CD8-positive, alpha-beta memory T cell (primary cell): ENCODE results near the gene PLEKHG7. TPM values are rescaled to one million over a fixed set of nuclear protein-coding genes. Genes with fewer than 3 reads are reported as not detected.

Experiments used
- CTCF ChIA-PET: fragments of 350-600 bp; sonication (Branson Sonifier 250); formaldehyde crosslinking; loops from one replicate; lab custom pipeline; 2021; ENCODE audit warnings: antibody characterized with exemption; lab: Charles Lee
- POLR2A ChIA-PET: fragments of 350-600 bp; sonication (Branson Sonifier 250); formaldehyde crosslinking; loops from one replicate; lab custom pipeline; 2021; ENCODE audit warnings: antibody characterized with exemption; lab: Charles Lee
- DNase-seq, 5 donors: peaks; one replicate each; pipeline versions ENCODE4 v3.0.0 to v3.0.0-alpha.2; 2020 to 2022; ENCODE audit warnings: mixed read lengths in 1 of 5
- H3K27ac ChIP-seq: one replicate; pipeline ENCODE4 v1.7.0; 2013; ENCODE audit warnings: low read depth, mild to moderate bottlenecking, low read length, moderate library complexity
- H3K27me3 ChIP-seq: 2 replicates; pipeline ENCODE4 v1.7.0; 2013; ENCODE audit warnings: low read length, mild to moderate bottlenecking; ENCODE audit not compliant: insufficient read depth, poor library complexity, severe bottlenecking
- H3K36me3 ChIP-seq: 2 replicates; pipeline ENCODE4 v1.7.0; 2013; ENCODE audit warnings: mild to moderate bottlenecking, low read length, moderate library complexity; ENCODE audit not compliant: insufficient read depth
- H3K4me1 ChIP-seq: 2 replicates; pipeline ENCODE4 v1.7.0; 2013; ENCODE audit warnings: mild to moderate bottlenecking, low read length, moderate library complexity; ENCODE audit not compliant: insufficient read depth
- H3K4me3 ChIP-seq: 2 replicates; pipeline ENCODE4 v1.7.0; 2013; ENCODE audit warnings: mild to moderate bottlenecking, low read length
- H3K9me3 ChIP-seq: 2 replicates; pipeline ENCODE4 v1.7.0; 2013; ENCODE audit warnings: mild to moderate bottlenecking, low read length
- H3K27ac Mint-ChIP-seq, 8 donors: one replicate each; pipeline ENCODE4 v1.8.0; 2020 to 2021; ENCODE audit warnings: mixed read lengths in 8 of 8, mild to moderate bottlenecking in 6 of 8, inconsistent platforms in 3 of 8, moderate library complexity in 3 of 8
- H3K27me3 Mint-ChIP-seq, 2 donors: one replicate each; pipeline ENCODE4 v1.8.0; 2020 to 2021; ENCODE audit warnings: mixed read lengths in 2 of 2, mild to moderate bottlenecking in 1 of 2, moderate library complexity in 1 of 2
- H3K36me3 Mint-ChIP-seq, 3 donors: one replicate each; pipeline ENCODE4 v1.8.0; 2020 to 2021; ENCODE audit warnings: mixed read lengths in 3 of 3, inconsistent platforms in 1 of 3, mild to moderate bottlenecking in 1 of 3
- H3K4me1 Mint-ChIP-seq, 3 donors: one replicate each; pipeline ENCODE4 v1.8.0; 2020 to 2021; ENCODE audit warnings: mixed read lengths in 3 of 3, inconsistent platforms in 1 of 3, mild to moderate bottlenecking in 1 of 3
- H3K4me3 Mint-ChIP-seq, 7 donors: one replicate each; pipeline ENCODE4 v1.8.0; 2020 to 2021; ENCODE audit warnings: mixed read lengths in 7 of 7, mild to moderate bottlenecking in 6 of 7, moderate library complexity in 4 of 7, inconsistent platforms in 2 of 7
- H3K9me3 Mint-ChIP-seq, 5 donors: one replicate each; pipeline ENCODE4 v1.8.0; 2020 to 2022; ENCODE audit warnings: mixed read lengths in 5 of 5, mild to moderate bottlenecking in 3 of 5, moderate library complexity in 2 of 5, inconsistent platforms in 1 of 5
- polyA plus RNA-seq: library from polyadenylated mRNA; unstranded; fragments of 300-500 nt; fragmentation: Illumina TruSeq; gene quantifications from one replicate; pipeline ENCODE4 v1.2.3, GENCODE V29; 2021
- total RNA-seq, 2 experiments: library from RNA; stranded (reverse); gene quantifications; one replicate each; pipeline ENCODE4 v1.2.3, GENCODE V29; 2021

PLEKHG7 gene
- total and polyA plus RNA-seq, 3 experiments from 2014 or later, result not detected

GRCh38 chr12:92729773-92730305 lies 27.1 kb downstream of the PLEKHG7 start:
- Histone ChIP-seq H3K36me3 (no peaks in the 10 kb centered on the region), H3K4me1 (no peaks in the 10 kb centered on the region), H3K4me3 (no peak overlapping the region), H3K27me3 (no peaks in the 10 kb centered on the region), H3K27ac (no peak overlapping the region), H3K9me3 (no peaks in the 10 kb centered on the region)
- DNase-seq, result no peak
- Mint-ChIP-seq H3K4me1 (no peaks in the 10 kb centered on the region), H3K4me3 (no peak overlapping the region), H3K36me3 (no peaks in the 10 kb centered on the region), H3K9me3 (peaks cover 0 to 6% (median 0%) of the 10 kb centered on the region in 5 donors), H3K27me3 (peaks cover 2 to 27% of the 10 kb centered on the region in 2 donors), H3K27ac (no peak overlapping the region)
- CTCF ChIA-PET, result no interaction called here
- POLR2A ChIA-PET, result no interaction called here

DNA sequence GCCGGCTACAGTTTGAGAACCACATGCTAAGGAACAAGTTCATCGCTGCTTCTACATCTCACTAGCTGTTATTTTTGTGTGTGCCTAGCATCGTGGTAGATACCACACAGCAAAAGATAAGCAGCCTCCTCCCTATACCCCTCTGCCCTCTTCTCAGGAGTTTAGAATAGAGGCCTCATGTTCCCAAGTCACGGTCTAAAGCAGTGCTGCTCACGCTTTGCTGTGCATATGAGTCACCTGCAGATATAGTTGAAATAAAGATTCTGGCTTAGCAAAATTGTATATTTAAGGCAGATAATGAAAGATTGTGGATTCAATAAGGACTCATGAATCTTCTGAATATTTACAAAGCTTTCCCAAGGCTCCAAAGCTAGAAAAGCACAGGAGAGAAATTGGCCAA lies 28.0 kb downstream of the PLEKHG7 start:
- CTCF ChIA-PET, result interaction anchor here (0.6 kb wide), 1 partner anchor 452 kb away, joined by 3 read pairs; no protein-coding TSS in a partner anchor
- no peak for DNase-seq
- Mint-ChIP-seq H3K36me3 (no peaks in the 10 kb centered on the region), H3K9me3 (no peaks in the 10 kb centered on the region), H3K27me3 (peaks cover 2 to 22% of the 10 kb centered on the region in 2 donors), H3K27ac (no peak overlapping the region), H3K4me3 (no peak overlapping the region), H3K4me1 (no peaks in the 10 kb centered on the region)
- Histone ChIP-seq H3K36me3 (no peaks in the 10 kb centered on the region), H3K4me1 (no peaks in the 10 kb centered on the region), H3K27me3 (no peaks in the 10 kb centered on the region), H3K4me3 (no peak overlapping the region), H3K9me3 (no peaks in the 10 kb centered on the region), H3K27ac (no peak overlapping the region)
- POLR2A ChIA-PET, result no interaction called here

GRCh38 chr12:92732216-92732615 lies 29.4 kb downstream of the PLEKHG7 start:
- Mint-ChIP-seq H3K27me3 (peaks cover 2 to 28% of the 10 kb centered on the region in 2 donors), H3K4me3 (no peak overlapping the region), H3K36me3 (no peaks in the 10 kb centered on the region), H3K4me1 (no peaks in the 10 kb centered on the region), H3K27ac (no peak overlapping the region), H3K9me3 (no peaks in the 10 kb centered on the region)
- Histone ChIP-seq H3K27ac (no peak overlapping the region), H3K4me3 (no peak overlapping the region), H3K27me3 (no peaks in the 10 kb centered on the region), H3K9me3 (no peaks in the 10 kb centered on the region), H3K4me1 (no peaks in the 10 kb centered on the region), H3K36me3 (no peaks in the 10 kb centered on the region)
- no peak for DNase-seq
- POLR2A ChIA-PET, result no interaction called here
- CTCF ChIA-PET, result no interaction called here

DNA sequence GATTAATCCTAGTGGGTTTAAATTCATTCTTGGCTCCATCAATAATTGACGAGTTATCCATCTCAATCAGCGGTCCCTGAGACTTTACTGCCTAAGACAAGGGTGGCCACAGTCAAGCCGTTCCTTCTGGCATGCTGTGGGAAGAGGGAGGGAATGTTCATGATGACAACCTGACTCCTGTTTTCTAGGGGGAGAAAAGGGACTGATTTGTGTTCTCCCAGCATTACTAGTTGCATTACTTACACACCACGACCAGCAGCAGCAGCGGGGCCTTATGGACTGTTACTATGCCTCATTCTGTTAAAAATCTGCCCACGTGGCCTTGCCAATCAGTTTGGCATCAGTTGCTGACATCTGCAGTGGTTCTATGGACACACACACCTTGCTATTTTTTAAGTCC lies 29.9 kb downstream of the PLEKHG7 start:
- H3K27ac Mint-ChIP-seq, result peak overlapping the region in 1 of 8 donors; percentile 43
- ChIA-PET POLR2A (no interaction called here), CTCF (no interaction called here)
- H3K36me3 Mint-ChIP-seq, result no peaks in the 10 kb centered on the region
- no peak for DNase-seq
- Histone ChIP-seq H3K27ac (no peak overlapping the region), H3K4me1 (no peaks in the 10 kb centered on the region), H3K9me3 (no peaks in the 10 kb centered on the region), H3K36me3 (no peaks in the 10 kb centered on the region), H3K4me3 (no peak overlapping the region), H3K27me3 (no peaks in the 10 kb centered on the region)
- H3K9me3 Mint-ChIP-seq, result no peaks in the 10 kb centered on the region
- no peak overlapping the region for H3K4me3 Mint-ChIP-seq
- no peaks in the 10 kb centered on the region for H3K4me1 Mint-ChIP-seq
- peaks cover 2 to 29% of the 10 kb centered on the region in 2 donors for H3K27me3 Mint-ChIP-seq

DNA sequence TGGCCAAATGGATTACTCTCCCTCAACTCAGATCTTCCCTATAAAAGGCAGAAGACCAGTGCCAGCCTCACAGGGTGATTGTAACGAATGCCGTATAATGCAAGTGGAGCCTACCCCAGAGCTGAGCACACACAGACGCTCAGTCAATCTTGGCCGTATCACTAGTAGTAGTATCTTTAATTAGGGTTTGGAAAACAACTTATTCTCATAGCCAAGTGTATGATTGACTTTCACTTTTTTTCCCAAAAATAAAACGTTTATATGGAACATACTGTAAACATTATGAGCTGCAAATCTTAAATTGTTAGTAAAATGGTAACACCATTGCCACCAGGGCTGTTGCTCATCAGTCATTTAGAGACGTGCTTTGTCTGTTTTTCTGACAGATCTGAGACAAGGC lies 30.4 kb downstream of the PLEKHG7 start:
- DNase-seq, result no peak
- Mint-ChIP-seq H3K4me3 (no peak overlapping the region), H3K27ac (no peak overlapping the region)

DNA sequence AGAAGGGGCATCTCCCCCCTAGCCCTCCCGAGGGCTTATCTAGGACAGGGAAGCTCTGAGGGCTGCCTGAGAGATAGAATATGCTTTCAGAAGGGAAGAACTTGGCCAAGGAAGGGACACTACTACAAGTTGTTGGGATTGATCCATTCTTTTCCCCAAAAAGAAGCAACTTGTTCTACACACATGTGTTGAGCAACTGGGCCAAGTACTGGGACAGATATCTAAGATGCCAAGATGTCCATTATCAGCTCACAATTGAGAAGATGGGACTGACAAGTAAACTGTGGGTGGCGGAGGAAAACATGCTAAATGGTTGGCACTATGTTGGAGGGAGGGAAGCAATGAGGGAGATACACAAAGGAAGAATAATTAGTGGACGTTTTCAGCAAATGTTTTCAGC lies 30.9 kb downstream of the PLEKHG7 start:
- no peak overlapping the region for H3K27ac ChIP-seq
- H3K36me3 ChIP-seq, result no peaks in the 10 kb centered on the region
- H3K4me1 Mint-ChIP-seq, result no peaks in the 10 kb centered on the region
- H3K9me3 ChIP-seq, result no peaks in the 10 kb centered on the region
- no peaks in the 10 kb centered on the region for H3K27me3 ChIP-seq
- no peak overlapping the region for H3K27ac Mint-ChIP-seq
- no peaks in the 10 kb centered on the region for H3K9me3 Mint-ChIP-seq
- peaks cover 2 to 32% of the 10 kb centered on the region in 2 donors for H3K27me3 Mint-ChIP-seq
- H3K4me1 ChIP-seq, result no peaks in the 10 kb centered on the region
- no peak overlapping the region for H3K4me3 ChIP-seq
- DNase-seq, result no peak
- no peaks in the 10 kb centered on the region for H3K36me3 Mint-ChIP-seq
- ChIA-PET POLR2A (no interaction called here), CTCF (no interaction called here)
- H3K4me3 Mint-ChIP-seq, result no peak overlapping the region

More for the DNA sequence above, 30.4 kb downstream of the PLEKHG7 start:
- H3K9me3 ChIP-seq, result no peaks in the 10 kb centered on the region
- Mint-ChIP-seq H3K4me1 (no peaks in the 10 kb centered on the region), H3K27me3 (peaks cover 2 to 32% of the 10 kb centered on the region in 2 donors), H3K9me3 (no peaks in the 10 kb centered on the region), H3K36me3 (no peaks in the 10 kb centered on the region)
- no peaks in the 10 kb centered on the region for H3K27me3 ChIP-seq
- no peaks in the 10 kb centered on the region for H3K4me1 ChIP-seq
- H3K27ac ChIP-seq, result no peak overlapping the region
- no peaks in the 10 kb centered on the region for H3K36me3 ChIP-seq
- CTCF ChIA-PET, result no interaction called here
- no peak overlapping the region for H3K4me3 ChIP-seq
- POLR2A ChIA-PET, result no interaction called here

DNA sequence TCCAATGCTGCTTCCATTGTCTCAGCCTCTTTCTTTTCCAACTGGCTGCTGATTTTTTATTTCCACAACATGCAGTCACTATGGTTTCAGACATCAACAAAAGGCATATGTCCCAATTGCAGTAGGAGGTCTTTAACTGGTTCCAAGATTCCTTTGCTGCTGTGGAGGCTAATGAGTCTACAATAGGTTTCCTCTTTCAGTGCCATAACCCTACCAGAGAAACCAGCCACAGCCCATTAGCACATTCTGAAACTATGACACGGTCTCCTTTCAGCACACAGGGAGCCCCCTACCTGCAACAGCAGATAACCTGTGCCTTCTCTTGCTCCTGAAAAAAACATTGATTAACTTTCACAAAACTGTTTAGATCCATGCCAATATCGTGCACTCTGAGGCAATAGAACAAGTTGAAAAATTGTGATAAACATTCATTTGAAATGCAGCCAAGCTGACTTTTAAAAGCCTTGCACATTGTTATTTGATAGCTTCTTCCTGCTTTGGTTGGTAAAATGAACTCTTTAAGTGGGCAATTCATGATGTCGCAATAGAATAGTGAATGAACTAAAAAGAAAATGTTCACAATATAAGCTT lies 32.4 kb downstream of the PLEKHG7 start:
- Mint-ChIP-seq H3K36me3 (no peaks in the 10 kb centered on the region), H3K4me1 (no peaks in the 10 kb centered on the region), H3K9me3 (no peaks in the 10 kb centered on the region), H3K27me3 (peaks cover 2 to 25% of the 10 kb centered on the region in 2 donors), H3K27ac (no peak overlapping the region), H3K4me3 (no peak overlapping the region)
- Histone ChIP-seq H3K27me3 (no peaks in the 10 kb centered on the region), H3K9me3 (no peaks in the 10 kb centered on the region), H3K4me1 (no peaks in the 10 kb centered on the region), H3K4me3 (no peak overlapping the region), H3K27ac (no peak overlapping the region), H3K36me3 (no peaks in the 10 kb centered on the region)
- DNase-seq, result no peak
- CTCF ChIA-PET, result no interaction called here
- POLR2A ChIA-PET, result no interaction called here

DNA sequence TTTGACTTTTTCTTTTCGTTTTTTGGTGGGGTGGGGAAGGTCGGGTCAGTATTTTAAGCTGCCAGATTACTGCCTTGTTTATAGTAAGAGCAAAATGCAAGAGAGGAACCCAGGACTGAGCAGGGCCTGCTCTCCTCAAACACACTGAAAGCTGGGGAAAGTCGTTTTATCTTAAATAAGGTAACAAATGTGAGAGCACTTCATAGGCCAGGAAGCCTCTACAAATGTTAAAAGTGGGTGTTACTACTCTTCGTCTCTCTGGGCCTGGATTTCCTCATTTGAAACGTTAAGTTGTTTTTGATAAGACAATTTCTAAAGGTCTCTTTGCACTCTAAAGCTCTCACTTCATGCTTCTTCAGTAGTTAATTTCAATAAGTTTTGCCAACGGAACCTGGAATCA lies 33.8 kb downstream of the PLEKHG7 start:
- H3K27me3 ChIP-seq, result no peaks in the 10 kb centered on the region
- no peak overlapping the region for H3K4me3 ChIP-seq
- no peaks in the 10 kb centered on the region for H3K36me3 Mint-ChIP-seq
- H3K27ac ChIP-seq, result no peak overlapping the region
- ChIA-PET CTCF (no interaction called here), POLR2A (no interaction called here)
- no peaks in the 10 kb centered on the region for H3K4me1 Mint-ChIP-seq
- DNase-seq, result no peak
- H3K36me3 ChIP-seq, result no peaks in the 10 kb centered on the region
- H3K4me3 Mint-ChIP-seq, result no peak overlapping the region
- no peaks in the 10 kb centered on the region for H3K9me3 ChIP-seq
- no peaks in the 10 kb centered on the region for H3K9me3 Mint-ChIP-seq
- H3K27me3 Mint-ChIP-seq, result peaks cover 3 to 19% of the 10 kb centered on the region in 2 donors
- H3K27ac Mint-ChIP-seq, result no peak overlapping the region
- H3K4me1 ChIP-seq, result no peaks in the 10 kb centered on the region
